HepG2 (cell line): ENCODE measurements around the gene JMJD8. TPM values are rescaled to one million over a fixed set of nuclear protein-coding genes. Genes with fewer than 3 reads are reported as not detected.

Experiments
- CREB1 ChIP-seq, 2 experiments: fragments of 450-650 bp in 1 of 2; IDR thresholded peaks; 2 replicates each; pipeline ENCODE4 v1.6.1; 2016 to 2017; ENCODE audit warnings: control low read depth in 1 of 2, mild to moderate bottlenecking in 1 of 2, missing compliant biosample characterization in 1 of 2, missing genetic modification characterization in 1 of 2
- ELF1 ChIP-seq: sonication (generic); formaldehyde crosslinking; IDR thresholded peaks from 2 replicates; pipeline ENCODE4 v1.4.0; 2020; ENCODE audit warnings: missing genetic modification reagents
- FOXC1 ChIP-seq: sonication (generic); formaldehyde crosslinking; IDR thresholded peaks from 2 replicates; pipeline ENCODE4 v1.8.0; 2022; ENCODE audit warnings: mild to moderate bottlenecking, missing genetic modification reagents, borderline replicate concordance
- FOXP1 ChIP-seq, 2 experiments: fragments of 450-650 bp in 1 of 2; IDR thresholded peaks; 2 replicates each; pipeline ENCODE4 v1.6.1; 2017 to 2018; ENCODE audit warnings: antibody characterized with exemption in 1 of 2
- KDM3A ChIP-seq: IDR thresholded peaks from 2 replicates; pipeline ENCODE4 v1.6.1; 2018; ENCODE audit warnings: low read depth, missing compliant biosample characterization
- MEF2D ChIP-seq: sonication (generic); formaldehyde crosslinking; IDR thresholded peaks from 2 replicates; pipeline ENCODE4 v1.5.1; 2020; ENCODE audit warnings: mild to moderate bottlenecking, missing genetic modification reagents
- NR2F1 ChIP-seq, 2 experiments: fragments of 450-650 bp in 1 of 2; formaldehyde crosslinking in 1 of 2; IDR thresholded peaks; 2 replicates each; pipeline versions ENCODE4 v1.5.0 to v1.6.1; 2016 to 2020; ENCODE audit warnings: mild to moderate bottlenecking in 1 of 2, missing compliant biosample characterization in 1 of 2, missing genetic modification reagents in 1 of 2, moderate library complexity in 1 of 2
- SIN3A ChIP-seq: IDR thresholded peaks from 2 replicates; pipeline ENCODE4 v1.6.1; 2011; ENCODE audit warnings: low read depth, mild to moderate bottlenecking, control low read depth, low read length, borderline replicate concordance
- SMAD1 ChIP-seq: sonication (generic); formaldehyde crosslinking; IDR thresholded peaks from 2 replicates; pipeline ENCODE4 v1.4.0; 2020; ENCODE audit warnings: missing genetic modification reagents, low read depth, mild to moderate bottlenecking, borderline replicate concordance
- SP5 ChIP-seq: IDR thresholded peaks from 2 replicates; pipeline ENCODE4 v1.6.1; 2016; ENCODE audit warnings: low read depth, borderline replicate concordance
- TRIM24 ChIP-seq: sonication (generic); formaldehyde crosslinking; IDR thresholded peaks from 2 replicates; pipeline ENCODE4 v1.8.0; 2022; ENCODE audit warnings: mild to moderate bottlenecking, missing genetic modification reagents
- ZFP62 ChIP-seq: sonication (generic); formaldehyde crosslinking; IDR thresholded peaks from 2 replicates; pipeline ENCODE4 v1.4.0; 2020; ENCODE audit warnings: missing genetic modification reagents
- ZFP90 ChIP-seq: sonication (generic); formaldehyde crosslinking; IDR thresholded peaks from 2 replicates; pipeline ENCODE4 v1.8.0; 2022; ENCODE audit warnings: missing genetic modification reagents, mild to moderate bottlenecking, inconsistent platforms, borderline replicate concordance
- ZMAT3 ChIP-seq: sonication (generic); formaldehyde crosslinking; conservative IDR thresholded peaks from 2 replicates; pipeline ENCODE4 v1.7.0; 2021; ENCODE audit warnings: missing genetic modification reagents
- ZMAT5 ChIP-seq: sonication (generic); formaldehyde crosslinking; IDR thresholded peaks from 2 replicates; pipeline ENCODE4 v1.5.0; 2020; ENCODE audit warnings: mild to moderate bottlenecking, low read depth, missing genetic modification reagents, borderline replicate concordance
- ZNF33A ChIP-seq: sonication (generic); formaldehyde crosslinking; IDR thresholded peaks from 2 replicates; pipeline ENCODE4 v1.5.1; 2020; ENCODE audit warnings: missing genetic modification reagents, mild to moderate bottlenecking, moderate library complexity, borderline replicate concordance
- ZNF572 ChIP-seq: sonication (generic); formaldehyde crosslinking; IDR thresholded peaks from 2 replicates; pipeline ENCODE4 v1.5.1; 2020; ENCODE audit warnings: mild to moderate bottlenecking, missing genetic modification reagents
- ZNF770 ChIP-seq: sonication (generic); formaldehyde crosslinking; IDR thresholded peaks from 2 replicates; pipeline ENCODE4 v1.5.0; 2020; ENCODE audit warnings: mild to moderate bottlenecking, missing genetic modification reagents
- ZSCAN21 ChIP-seq: sonication (generic); formaldehyde crosslinking; IDR thresholded peaks from 2 replicates; pipeline ENCODE4 v1.8.0; 2022; ENCODE audit warnings: mild to moderate bottlenecking, missing genetic modification reagents, moderate library complexity, borderline replicate concordance
- polyA plus RNA-seq, 8 experiments: library from polyadenylated mRNA; depleted of rRNA in 3 of 8; stranded (reverse) in 7 of 8; unstranded in 1 of 8; fragments of >200 nt; fragmentation: Illumina TruSeq in 4 of 8; extraction: Trizol in 4 of 8; gene quantifications; 2 replicates each; pipeline versions ENCODE4 v1.2.1 to v1.2.3, GENCODE V29; 2011 to 2016; ENCODE audit warnings: low read depth in 4 of 8, missing spikeins in 1 of 8, mixed read lengths in 1 of 8; ENCODE audit not compliant: insufficient read depth in 1 of 8
- total RNA-seq, 5 experiments: library from RNA; depleted of rRNA; stranded (reverse); fragments of >200 nt; fragmentation: Illumina TruSeq; extraction: Trizol; gene quantifications; 2 replicates each; pipeline ENCODE4 v1.2.3, GENCODE V29; 2016; ENCODE audit warnings: low read depth in 1 of 5
- TF ChIP-seq, protein P1 (sequence below): sonication (generic); formaldehyde crosslinking; IDR thresholded peaks from 2 replicates; pipeline ENCODE4 v1.5.0; 2020; ENCODE audit warnings: mild to moderate bottlenecking, missing genetic modification reagents, borderline replicate concordance
- TF ChIP-seq, protein P2 (sequence below): sonication (generic); formaldehyde crosslinking; IDR thresholded peaks from 2 replicates; pipeline ENCODE4 v1.5.0; 2020; ENCODE audit warnings: missing genetic modification reagents

JMJD8 gene
- total and polyA plus RNA-seq, 2 of the 13 experiments (the other 11 are each of a cell fraction or from before 2014, with no cell fraction given), result 2.6 to 11.8 TPM

- TF ChIP-seq SIN3A, result 0 out of 2 replicates have a peak, but pooled peaks have one; percentile 15
- no peak for TF ChIP-seq ZNF33A (CRISPR knock-in tag)
- TF ChIP-seq SP5 (CRISPR knock-in tag), result peak; percentile 19; the same call in 1 of the 2 replicates
- TF ChIP-seq MEF2D, result no peak
- TF ChIP-seq CREB1 (IDR thresholded peaks at IDR 0.05), result no peak
- no peak for TF ChIP-seq CREB1 (CRISPR knock-in tag; IDR thresholded peaks at IDR 0.05)
- TF ChIP-seq SMAD1 (CRISPR knock-in tag), result peak; percentile 50; the same call in 1 of the 2 replicates
- no peak for TF ChIP-seq ZNF572 (CRISPR knock-in tag)
- TF ChIP-seq ZFP62 (CRISPR knock-in tag), result no peak
- TF ChIP-seq ZMAT3 (CRISPR knock-in tag), result peak; percentile 65; the same call in 1 of the 2 replicates
- peak; percentile 82; the same call in 1 of the 2 replicates for TF ChIP-seq FOXC1 (CRISPR knock-in tag)
- TF ChIP-seq, protein P1, sequence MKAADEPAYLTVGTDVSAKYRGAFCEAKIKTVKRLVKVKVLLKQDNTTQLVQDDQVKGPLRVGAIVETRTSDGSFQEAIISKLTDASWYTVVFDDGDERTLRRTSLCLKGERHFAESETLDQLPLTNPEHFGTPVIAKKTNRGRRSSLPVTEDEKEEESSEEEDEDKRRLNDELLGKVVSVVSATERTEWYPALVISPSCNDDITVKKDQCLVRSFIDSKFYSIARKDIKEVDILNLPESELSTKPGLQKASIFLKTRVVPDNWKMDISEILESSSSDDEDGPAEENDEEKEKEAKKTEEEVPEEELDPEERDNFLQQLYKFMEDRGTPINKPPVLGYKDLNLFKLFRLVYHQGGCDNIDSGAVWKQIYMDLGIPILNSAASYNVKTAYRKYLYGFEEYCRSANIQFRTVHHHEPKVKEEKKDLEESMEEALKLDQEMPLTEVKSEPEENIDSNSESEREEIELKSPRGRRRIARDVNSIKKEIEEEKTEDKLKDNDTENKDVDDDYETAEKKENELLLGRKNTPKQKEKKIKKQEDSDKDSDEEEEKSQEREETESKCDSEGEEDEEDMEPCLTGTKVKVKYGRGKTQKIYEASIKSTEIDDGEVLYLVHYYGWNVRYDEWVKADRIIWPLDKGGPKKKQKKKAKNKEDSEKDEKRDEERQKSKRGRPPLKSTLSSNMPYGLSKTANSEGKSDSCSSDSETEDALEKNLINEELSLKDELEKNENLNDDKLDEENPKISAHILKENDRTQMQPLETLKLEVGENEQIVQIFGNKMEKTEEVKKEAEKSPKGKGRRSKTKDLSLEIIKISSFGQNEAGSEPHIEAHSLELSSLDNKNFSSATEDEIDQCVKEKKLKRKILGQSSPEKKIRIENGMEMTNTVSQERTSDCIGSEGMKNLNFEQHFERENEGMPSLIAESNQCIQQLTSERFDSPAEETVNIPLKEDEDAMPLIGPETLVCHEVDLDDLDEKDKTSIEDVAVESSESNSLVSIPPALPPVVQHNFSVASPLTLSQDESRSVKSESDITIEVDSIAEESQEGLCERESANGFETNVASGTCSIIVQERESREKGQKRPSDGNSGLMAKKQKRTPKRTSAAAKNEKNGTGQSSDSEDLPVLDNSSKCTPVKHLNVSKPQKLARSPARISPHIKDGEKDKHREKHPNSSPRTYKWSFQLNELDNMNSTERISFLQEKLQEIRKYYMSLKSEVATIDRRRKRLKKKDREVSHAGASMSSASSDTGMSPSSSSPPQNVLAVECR, result peak; percentile 67; the same call in 1 of the 2 replicates
- TF ChIP-seq, protein P2, sequence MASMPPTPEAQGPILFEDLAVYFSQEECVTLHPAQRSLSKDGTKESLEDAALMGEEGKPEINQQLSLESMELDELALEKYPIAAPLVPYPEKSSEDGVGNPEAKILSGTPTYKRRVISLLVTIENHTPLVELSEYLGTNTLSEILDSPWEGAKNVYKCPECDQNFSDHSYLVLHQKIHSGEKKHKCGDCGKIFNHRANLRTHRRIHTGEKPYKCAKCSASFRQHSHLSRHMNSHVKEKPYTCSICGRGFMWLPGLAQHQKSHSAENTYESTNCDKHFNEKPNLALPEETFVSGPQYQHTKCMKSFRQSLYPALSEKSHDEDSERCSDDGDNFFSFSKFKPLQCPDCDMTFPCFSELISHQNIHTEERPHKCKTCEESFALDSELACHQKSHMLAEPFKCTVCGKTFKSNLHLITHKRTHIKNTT (CRISPR knock-in tag), result no peak
- TF ChIP-seq ELF1 (CRISPR knock-in tag), result no peak
- no peak for TF ChIP-seq ZMAT5 (CRISPR knock-in tag)
- no peak for TF ChIP-seq ZFP90 (CRISPR knock-in tag)
- TF ChIP-seq NR2F1 (CRISPR knock-in tag; IDR thresholded peaks at IDR 0.05), result no peak
- peak; percentile 75; the same call in 1 of the 2 replicates for TF ChIP-seq KDM3A (CRISPR knock-in tag)
- TF ChIP-seq ZSCAN21 (CRISPR knock-in tag), result peak; percentile 90
- no peak for TF ChIP-seq FOXP1 (IDR thresholded peaks at IDR 0.05)
- TF ChIP-seq FOXP1 (CRISPR knock-in tag; IDR thresholded peaks at IDR 0.05), result no peak
- TF ChIP-seq ZNF770 (CRISPR knock-in tag), result no peak
- no peak for TF ChIP-seq TRIM24 (CRISPR knock-in tag)
Measured at GRCh38 chr16:695355-696089, 11.4 kb upstream of the JMJD8 start (continued).
